Measurements from ENCODE around the gene GTF2H1.
A peak's percentile ranks its signal among the peaks of the same experiment; 100 is the strongest.

The GTF2H1 gene

DNA sequence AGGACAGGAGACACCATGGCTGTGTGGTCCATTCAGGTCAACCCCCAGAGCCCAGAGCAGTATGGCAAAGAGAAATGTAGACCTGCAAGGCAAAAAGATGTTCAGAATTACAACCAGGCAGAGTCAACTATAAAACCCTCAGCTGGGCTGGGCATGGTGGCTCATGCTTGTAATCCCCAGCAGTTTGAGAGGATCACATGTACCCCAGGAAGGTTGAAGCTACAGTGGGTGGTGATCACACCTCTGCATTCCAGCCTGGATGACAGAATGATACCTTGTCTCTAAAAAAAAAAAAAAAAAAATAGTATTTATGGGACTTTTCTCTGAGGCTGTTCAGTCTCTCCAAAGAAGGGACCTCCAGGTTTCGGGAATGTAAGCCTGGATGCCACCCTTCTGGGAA lies 53.6 kb downstream of the GTF2H1 start:
- H2BK5ac ChIP-seq (ENCODE audit: low read length): no peak overlapping the region
- no peak overlapping the region for H3K9ac ChIP-seq (ENCODE audit: low read length)
- H4K8ac ChIP-seq (ENCODE audit: low read depth, low read length): no peak overlapping the region
- no peak overlapping the region for H3K18ac ChIP-seq (ENCODE audit: low read length)
- H2BK120ac ChIP-seq (ENCODE audit: low read depth, low read length): no peak overlapping the region
- H3K56ac ChIP-seq (ENCODE audit: low read length): no peak overlapping the region
- no peaks in the 10 kb centered on the region for H3K79me1 ChIP-seq (ENCODE audit: low read length)
- no peak overlapping the region for H3K27ac ChIP-seq (ENCODE audit: low read depth, low read length)
- WGBS (ENCODE audit: extremely low coverage, insufficient coverage, low lambda C conversion rate): no CpG with 5 or more reads among the region's 1 CpG
- no peak for DNase-seq
- H2AK5ac ChIP-seq (ENCODE audit: low read length): no peak overlapping the region
- no peaks in the 10 kb centered on the region for H3K79me2 ChIP-seq (ENCODE audit: control insufficient read depth, insufficient read depth, low read length)
- no peak overlapping the region for H2BK15ac ChIP-seq (replicated peaks; ENCODE audit: low read depth)
- no peaks in the 10 kb centered on the region for H3K36me3 ChIP-seq (ENCODE audit: control insufficient read depth, insufficient read depth, low read length)
- H3K23ac ChIP-seq (ENCODE audit: low read length): no peak overlapping the region
- H3K4me3 ChIP-seq (ENCODE audit: low read length): no peak overlapping the region
- H3K4ac ChIP-seq (ENCODE audit: low read depth, low read length): no peak overlapping the region
- no peak overlapping the region for H3K4me2 ChIP-seq (ENCODE audit: low read length)
- H3K27me3 ChIP-seq (ENCODE audit: insufficient read depth, low read length, poor library complexity): no peaks in the 10 kb centered on the region
- no peak overlapping the region for H4K5ac ChIP-seq (ENCODE audit: low read length)
- H3K4me1 ChIP-seq (ENCODE audit: control insufficient read depth, low read depth, low read length): no peaks in the 10 kb centered on the region

DNA sequence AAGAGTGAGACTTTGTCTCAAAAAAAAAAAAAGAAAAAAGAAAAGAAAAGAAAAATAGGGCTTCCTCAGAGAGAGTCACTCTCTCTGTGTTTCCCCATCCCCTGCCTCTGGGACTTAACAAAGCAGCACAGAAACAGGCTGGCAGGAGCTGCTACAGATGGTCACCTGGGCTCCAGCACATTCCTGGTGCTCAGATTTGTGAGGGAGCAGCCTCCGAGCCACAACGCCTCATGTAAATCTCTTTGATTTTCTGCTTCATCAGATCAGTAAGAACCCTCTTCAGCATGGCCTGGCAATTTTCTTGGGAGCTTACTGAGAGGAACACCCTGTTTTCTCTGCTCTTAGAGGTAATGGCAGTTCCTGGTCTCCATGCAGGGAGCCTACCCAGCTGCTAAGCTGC lies 56.8 kb downstream of the GTF2H1 start:
- no CpG with 5 or more reads among the region's 2 CpGs for WGBS (ENCODE audit: extremely low coverage, insufficient coverage, low lambda C conversion rate)
- H3K4me1 ChIP-seq (ENCODE audit: control insufficient read depth, low read depth, low read length): peaks cover 3% of the 10 kb centered on the region
- no peaks in the 10 kb centered on the region for H3K27me3 ChIP-seq (ENCODE audit: insufficient read depth, low read length, poor library complexity)
- no peaks in the 10 kb centered on the region for H3K79me1 ChIP-seq (ENCODE audit: low read length)
- no peak overlapping the region for H4K8ac ChIP-seq (ENCODE audit: low read depth, low read length)
- no peak overlapping the region for H3K9ac ChIP-seq (ENCODE audit: low read length)
- H3K23ac ChIP-seq (ENCODE audit: low read length): no peak overlapping the region
- no peaks in the 10 kb centered on the region for H3K36me3 ChIP-seq (ENCODE audit: control insufficient read depth, insufficient read depth, low read length)
- no peak overlapping the region for H3K4me2 ChIP-seq (ENCODE audit: low read length)
- no peak overlapping the region for H2BK120ac ChIP-seq (ENCODE audit: low read depth, low read length)
- no peak overlapping the region for H2BK15ac ChIP-seq (replicated peaks; ENCODE audit: low read depth)
- H3K18ac ChIP-seq (ENCODE audit: low read length): no peak overlapping the region
- no peak overlapping the region for H3K4ac ChIP-seq (ENCODE audit: low read depth, low read length)
- H3K4me3 ChIP-seq (ENCODE audit: low read length): no peak overlapping the region
- no peak overlapping the region for H4K5ac ChIP-seq (ENCODE audit: low read length)
- H2BK5ac ChIP-seq (ENCODE audit: low read length): no peak overlapping the region
- no peak overlapping the region for H3K56ac ChIP-seq (ENCODE audit: low read length)
- H2AK5ac ChIP-seq (ENCODE audit: low read length): no peak overlapping the region
- no peak overlapping the region for H3K27ac ChIP-seq (ENCODE audit: low read depth, low read length)
- DNase-seq: no peak
- H3K79me2 ChIP-seq (ENCODE audit: control insufficient read depth, insufficient read depth, low read length): no peaks in the 10 kb centered on the region

DNA sequence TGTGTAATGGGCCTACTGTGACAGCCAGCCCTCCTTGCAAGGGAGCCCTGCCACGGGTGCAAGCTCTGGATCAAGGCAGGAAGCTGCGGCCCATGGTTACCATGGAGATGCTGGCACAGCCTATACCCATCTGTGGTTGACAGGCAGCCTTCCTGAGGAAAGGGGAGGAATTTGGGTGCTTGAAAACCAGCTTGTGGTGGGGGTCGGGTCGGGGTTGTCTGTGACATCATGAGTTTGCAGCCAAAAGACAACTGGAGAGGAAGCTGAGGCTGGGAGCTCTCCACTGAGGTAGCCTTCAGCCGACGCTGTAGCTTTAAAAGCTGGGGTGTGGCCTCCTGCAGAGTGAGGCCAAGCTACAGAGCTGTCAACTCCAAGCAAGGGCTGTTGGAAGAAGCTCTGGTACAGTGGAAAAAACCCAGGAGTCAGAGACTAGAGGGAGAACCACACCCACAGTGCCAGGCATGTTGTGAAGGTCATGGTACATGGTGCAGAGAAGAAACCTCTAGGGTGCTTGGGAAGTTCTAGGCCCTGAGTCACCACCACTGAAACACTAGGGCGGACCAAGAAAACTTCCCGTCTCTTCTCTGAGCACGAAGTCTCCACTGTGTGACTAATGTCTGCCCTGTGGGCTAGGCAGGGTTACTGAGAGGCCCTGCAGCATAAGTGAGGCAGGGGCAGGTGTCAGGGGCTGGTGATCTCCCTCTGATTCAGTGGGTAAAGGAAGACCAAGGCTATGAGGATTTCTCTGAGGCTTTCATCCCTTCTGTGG lies 61.2 kb downstream of the GTF2H1 start:
- H2AK5ac ChIP-seq (ENCODE audit: low read length): no peak overlapping the region
- no peak overlapping the region for H3K4me2 ChIP-seq (ENCODE audit: low read length)
- H4K8ac ChIP-seq (ENCODE audit: low read depth, low read length): no peak overlapping the region
- H4K5ac ChIP-seq (ENCODE audit: low read length): no peak overlapping the region
- no CpG with 5 or more reads among the region's 9 CpGs for WGBS (ENCODE audit: extremely low coverage, insufficient coverage, low lambda C conversion rate)
- peak overlapping the region; percentile 35 for H3K56ac ChIP-seq (ENCODE audit: low read length)
- H3K79me2 ChIP-seq (ENCODE audit: control insufficient read depth, insufficient read depth, low read length): no peaks in the 10 kb centered on the region
- peak; percentile 81 for DNase-seq
- no peaks in the 10 kb centered on the region for H3K79me1 ChIP-seq (ENCODE audit: low read length)
- no peak overlapping the region for H3K18ac ChIP-seq (ENCODE audit: low read length)
- no peaks in the 10 kb centered on the region for H3K36me3 ChIP-seq (ENCODE audit: control insufficient read depth, insufficient read depth, low read length)
- no peak overlapping the region for H2BK120ac ChIP-seq (ENCODE audit: low read depth, low read length)
- peaks cover 3% of the 10 kb centered on the region for H3K4me1 ChIP-seq (ENCODE audit: control insufficient read depth, low read depth, low read length)
- H2BK15ac ChIP-seq (replicated peaks; ENCODE audit: low read depth): no peak overlapping the region
- H3K27me3 ChIP-seq (ENCODE audit: insufficient read depth, low read length, poor library complexity): no peaks in the 10 kb centered on the region
- no peak overlapping the region for H3K27ac ChIP-seq (ENCODE audit: low read depth, low read length)
- no peak overlapping the region for H3K4me3 ChIP-seq (ENCODE audit: low read length)
- H2BK5ac ChIP-seq (ENCODE audit: low read length): no peak overlapping the region
- no peak overlapping the region for H3K23ac ChIP-seq (ENCODE audit: low read length)
- H3K4ac ChIP-seq (ENCODE audit: low read depth, low read length): no peak overlapping the region
- no peak overlapping the region for H3K9ac ChIP-seq (ENCODE audit: low read length)

DNA sequence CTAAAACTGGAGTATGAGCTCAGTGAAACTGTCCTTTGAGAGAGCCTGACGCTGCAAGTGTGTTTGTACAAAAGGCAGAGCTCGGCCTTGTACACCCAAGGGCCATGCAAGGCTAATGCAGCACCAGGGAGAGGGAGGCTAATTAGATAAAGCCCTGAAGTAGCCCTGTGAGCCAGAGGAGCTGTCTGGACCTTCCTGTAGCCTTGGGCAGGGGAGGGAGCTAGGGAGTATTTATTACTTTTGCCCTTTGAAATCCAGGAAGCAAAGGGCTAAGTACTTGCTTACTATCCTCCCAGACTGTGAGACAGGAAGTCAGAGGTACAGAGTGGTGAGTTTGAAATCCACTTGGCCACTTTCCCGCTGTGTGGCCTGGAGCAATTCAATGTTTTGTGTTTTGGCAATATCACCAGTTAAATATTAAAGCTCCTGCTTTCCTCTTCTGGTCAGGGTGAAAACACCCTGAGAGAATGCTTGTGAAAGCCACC lies 61.8 kb downstream of the GTF2H1 start:
- Histone ChIP-seq H4K5ac (ENCODE audit: low read length) (no peak overlapping the region), H3K4ac (ENCODE audit: low read depth, low read length) (peak overlapping the region; percentile 10), H3K27ac (ENCODE audit: low read depth, low read length) (no peak overlapping the region), H3K18ac (ENCODE audit: low read length) (no peak overlapping the region), H3K23ac (ENCODE audit: low read length) (no peak overlapping the region), H2AK5ac (ENCODE audit: low read length) (no peak overlapping the region), H3K56ac (ENCODE audit: low read length) (peak overlapping the region; percentile 35), H3K4me1 (ENCODE audit: control insufficient read depth, low read depth, low read length) (peaks cover 3% of the 10 kb centered on the region), H2BK15ac (replicated peaks; ENCODE audit: low read depth) (no peak overlapping the region), H3K4me3 (ENCODE audit: low read length) (no peak overlapping the region), H2BK120ac (ENCODE audit: low read depth, low read length) (no peak overlapping the region), H4K8ac (ENCODE audit: low read depth, low read length) (no peak overlapping the region), H3K79me2 (ENCODE audit: control insufficient read depth, insufficient read depth, low read length) (no peaks in the 10 kb centered on the region), H3K9ac (ENCODE audit: low read length) (no peak overlapping the region), H3K36me3 (ENCODE audit: control insufficient read depth, insufficient read depth, low read length) (no peaks in the 10 kb centered on the region), H3K4me2 (ENCODE audit: low read length) (no peak overlapping the region), H3K27me3 (ENCODE audit: insufficient read depth, low read length, poor library complexity) (no peaks in the 10 kb centered on the region), H2BK5ac (ENCODE audit: low read length) (no peak overlapping the region), H3K79me1 (ENCODE audit: low read length) (no peaks in the 10 kb centered on the region)
- WGBS (ENCODE audit: extremely low coverage, insufficient coverage, low lambda C conversion rate): no CpG with 5 or more reads among the region's 3 CpGs
- DNase-seq: peak; percentile 63

DNA sequence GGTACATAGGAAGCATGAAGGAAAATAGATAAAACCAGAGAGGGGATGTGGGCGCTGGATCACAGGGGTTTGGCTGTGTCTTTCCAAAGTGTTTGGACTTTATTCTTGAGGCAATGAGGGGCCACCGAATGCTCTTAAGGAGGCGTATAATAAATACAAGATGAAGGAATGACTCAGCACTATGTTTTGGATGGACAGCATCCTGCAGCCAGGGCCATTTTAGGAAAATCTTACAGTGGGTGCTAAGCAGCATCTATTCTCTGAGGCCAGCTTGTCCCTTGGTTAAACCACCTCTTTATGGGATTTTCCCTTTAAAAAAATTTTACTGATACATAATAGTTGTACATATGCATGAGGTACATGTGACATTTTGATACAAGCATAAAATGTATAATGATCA lies 67.7 kb downstream of the GTF2H1 start:
- no peaks in the 10 kb centered on the region for H3K27me3 ChIP-seq (ENCODE audit: insufficient read depth, low read length, poor library complexity)
- no peak overlapping the region for H3K4me2 ChIP-seq (ENCODE audit: low read length)
- H3K79me2 ChIP-seq (ENCODE audit: control insufficient read depth, insufficient read depth, low read length): peaks cover 9% of the 10 kb centered on the region
- peaks cover 3% of the 10 kb centered on the region for H3K4me1 ChIP-seq (ENCODE audit: control insufficient read depth, low read depth, low read length)
- no peak overlapping the region for H3K9ac ChIP-seq (ENCODE audit: low read length)
- no peak overlapping the region for H2BK15ac ChIP-seq (replicated peaks; ENCODE audit: low read depth)
- no peak overlapping the region for H2BK120ac ChIP-seq (ENCODE audit: low read depth, low read length)
- H3K79me1 ChIP-seq (ENCODE audit: low read length): no peaks in the 10 kb centered on the region
- no peak overlapping the region for H4K5ac ChIP-seq (ENCODE audit: low read length)
- no peak overlapping the region for H2BK5ac ChIP-seq (ENCODE audit: low read length)
- H3K56ac ChIP-seq (ENCODE audit: low read length): no peak overlapping the region
- no peak overlapping the region for H4K8ac ChIP-seq (ENCODE audit: low read depth, low read length)
- WGBS (ENCODE audit: extremely low coverage, insufficient coverage, low lambda C conversion rate): no CpG with 5 or more reads among the region's 3 CpGs
- no peak overlapping the region for H2AK5ac ChIP-seq (ENCODE audit: low read length)
- no peak overlapping the region for H3K4ac ChIP-seq (ENCODE audit: low read depth, low read length)
- no peak overlapping the region for H3K27ac ChIP-seq (ENCODE audit: low read depth, low read length)
- no peak for DNase-seq
- no peak overlapping the region for H3K23ac ChIP-seq (ENCODE audit: low read length)
- H3K4me3 ChIP-seq (ENCODE audit: low read length): no peak overlapping the region
- no peaks in the 10 kb centered on the region for H3K36me3 ChIP-seq (ENCODE audit: control insufficient read depth, insufficient read depth, low read length)
- no peak overlapping the region for H3K18ac ChIP-seq (ENCODE audit: low read length)

Measured in mesendoderm (in vitro differentiated cells).